HL-60 (cell line): ENCODE measurements around the gene NKD2.

Source experiments
- DNase-seq, 2 experiments: peaks; one replicate each; pipeline ENCODE4 v3.0.0-alpha.2; 2010 to 2020; ENCODE audit warnings: low read depth in 1 of 2, low spot score in 1 of 2
- H3K27ac ChIP-seq: fragments of 250-450 bp; sonication (Bioruptor Pico); replicated peaks from 2 replicates; pipeline ENCODE4 v1.5.1; 2020; ENCODE audit warnings: mild to moderate bottlenecking, moderate library complexity
- H3K27me3 ChIP-seq: fragments of 250-450 bp; sonication (Bioruptor Pico); 2 replicates; pipeline ENCODE4 v1.5.1; 2021; ENCODE audit warnings: mild to moderate bottlenecking, moderate library complexity; ENCODE audit not compliant: insufficient read depth, poor library complexity, severe bottlenecking
- H3K4me3 ChIP-seq: replicated peaks from 2 replicates; pipeline ENCODE4 v1.5.1; 2011; ENCODE audit warnings: mild to moderate bottlenecking, control low read depth, low read length; ENCODE audit not compliant: insufficient read depth
- CTCF ChIP-seq: IDR thresholded peaks from one replicate; pipeline ENCODE4 v1.5.1; 2011; ENCODE audit warnings: low read length, control low read depth, inconsistent platforms; ENCODE audit not compliant: insufficient read depth
- GABPA ChIP-seq: IDR thresholded peaks from 2 replicates; pipeline ENCODE4 v1.6.1; 2012; ENCODE audit warnings: low read depth
- POLR2AphosphoS5 ChIP-seq: IDR thresholded peaks from 2 replicates; pipeline ENCODE4 v1.6.1; 2012; ENCODE audit warnings: low read depth
- SPI1 ChIP-seq: IDR thresholded peaks from 2 replicates; pipeline ENCODE4 v1.6.1; 2012; ENCODE audit warnings: low read depth, mild to moderate bottlenecking, borderline replicate concordance
- TF ChIP-seq, protein P1 (sequence below): IDR thresholded peaks from 2 replicates; pipeline ENCODE4 v1.6.1; 2012; ENCODE audit warnings: low read depth; ENCODE audit not compliant: insufficient replicate concordance

The NKD2 gene

GRCh38 chr5:1076406-1076805 is 67.8 kb downstream of the NKD2 start:
- Histone ChIP-seq H3K4me3 (no peak overlapping the region), H3K27me3 (no peaks in the 10 kb centered on the region), H3K27ac (no peak overlapping the region)
- TF ChIP-seq SPI1 (no peak), CTCF (no peak), GABPA (no peak), POLR2AphosphoS5 (no peak)
- TF ChIP-seq, protein P1, sequence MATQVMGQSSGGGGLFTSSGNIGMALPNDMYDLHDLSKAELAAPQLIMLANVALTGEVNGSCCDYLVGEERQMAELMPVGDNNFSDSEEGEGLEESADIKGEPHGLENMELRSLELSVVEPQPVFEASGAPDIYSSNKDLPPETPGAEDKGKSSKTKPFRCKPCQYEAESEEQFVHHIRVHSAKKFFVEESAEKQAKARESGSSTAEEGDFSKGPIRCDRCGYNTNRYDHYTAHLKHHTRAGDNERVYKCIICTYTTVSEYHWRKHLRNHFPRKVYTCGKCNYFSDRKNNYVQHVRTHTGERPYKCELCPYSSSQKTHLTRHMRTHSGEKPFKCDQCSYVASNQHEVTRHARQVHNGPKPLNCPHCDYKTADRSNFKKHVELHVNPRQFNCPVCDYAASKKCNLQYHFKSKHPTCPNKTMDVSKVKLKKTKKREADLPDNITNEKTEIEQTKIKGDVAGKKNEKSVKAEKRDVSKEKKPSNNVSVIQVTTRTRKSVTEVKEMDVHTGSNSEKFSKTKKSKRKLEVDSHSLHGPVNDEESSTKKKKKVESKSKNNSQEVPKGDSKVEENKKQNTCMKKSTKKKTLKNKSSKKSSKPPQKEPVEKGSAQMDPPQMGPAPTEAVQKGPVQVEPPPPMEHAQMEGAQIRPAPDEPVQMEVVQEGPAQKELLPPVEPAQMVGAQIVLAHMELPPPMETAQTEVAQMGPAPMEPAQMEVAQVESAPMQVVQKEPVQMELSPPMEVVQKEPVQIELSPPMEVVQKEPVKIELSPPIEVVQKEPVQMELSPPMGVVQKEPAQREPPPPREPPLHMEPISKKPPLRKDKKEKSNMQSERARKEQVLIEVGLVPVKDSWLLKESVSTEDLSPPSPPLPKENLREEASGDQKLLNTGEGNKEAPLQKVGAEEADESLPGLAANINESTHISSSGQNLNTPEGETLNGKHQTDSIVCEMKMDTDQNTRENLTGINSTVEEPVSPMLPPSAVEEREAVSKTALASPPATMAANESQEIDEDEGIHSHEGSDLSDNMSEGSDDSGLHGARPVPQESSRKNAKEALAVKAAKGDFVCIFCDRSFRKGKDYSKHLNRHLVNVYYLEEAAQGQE = no peak
- DNase-seq = no peak

GRCh38 chr5:1077026-1077425 is 68.4 kb downstream of the NKD2 start:
- no peak for DNase-seq
- Histone ChIP-seq H3K27ac (no peak overlapping the region), H3K27me3 (no peaks in the 10 kb centered on the region), H3K4me3 (no peak overlapping the region)
- TF ChIP-seq POLR2AphosphoS5 (no peak), GABPA (no peak), CTCF (no peak), SPI1 (no peak)
- TF ChIP-seq, protein P1 = no peak

- H3K27ac ChIP-seq = no peak overlapping the region
- H3K4me3 ChIP-seq = no peak overlapping the region
- TF ChIP-seq, protein P1 = no peak
- TF ChIP-seq GABPA (no peak), SPI1 (no peak), POLR2AphosphoS5 (no peak), CTCF (no peak)
- DNase-seq = no peak
- no peaks in the 10 kb centered on the region for H3K27me3 ChIP-seq
Measured at GRCh38 chr5:1077491-1078020, 69.0 kb downstream of the NKD2 start.
